ENCODE measurements around the gene NR1D1. TPM values are rescaled to one million over a fixed set of nuclear protein-coding genes. Genes with fewer than 3 reads are reported as not detected.

Gene NR1D1
- polyA plus RNA-seq, 1 of the 3 experiments (the other 2 are of a cell fraction): 6.5 TPM

GRCh38 chr17:40069751-40070708 is 30.4 kb downstream of the NR1D1 start:
- Histone ChIP-seq H3K9me2 (no peaks in the 10 kb centered on the region), H3F3A (replicated peaks; ENCODE audit: insufficient read depth) (peaks cover 14% of the 10 kb centered on the region), H3K9ac (peak overlapping the region; percentile 38; the same call in 1 of the 2 replicates), H4K20me1 (ENCODE audit: insufficient read depth) (0 out of 2 replicates have a peak, but pooled peaks cover 3% of the 10 kb centered on the region), H3K4me3 (ENCODE audit: low read depth in 2 of 2, low read length in 1 of 2) (peak overlapping the region in 1 of 2 experiments; percentile 41; a peak in 2 of 4 replicates), H3K4me1 (ENCODE audit: control insufficient read depth in 1 of 2, insufficient read depth in 2 of 2, low read depth in 1 of 2, low read length in 1 of 2) (peaks cover 55 to 77% of the 10 kb centered on the region in 2 experiments; a peak in 3 of 4 replicates), H3K36me3 (replicated peaks in 1 of 2; ENCODE audit: control insufficient read depth in 1 of 2, insufficient read depth in 2 of 2, low read length in 1 of 2) (no peaks in the 10 kb centered on the region), H3K4me2 (peak overlapping the region; percentile 81), H3K27ac (ENCODE audit: low read depth in 2 of 2, low read length in 1 of 2) (peak overlapping the region; percentile 72 to 93), H3K27me3 (ENCODE audit: insufficient read depth) (no peaks in the 10 kb centered on the region), H2AFZ (ENCODE audit: low read depth) (no peak overlapping the region), H3K9me3 (no peaks in the 10 kb centered on the region), H3K79me2 (ENCODE audit: insufficient read depth) (peaks cover 52% of the 10 kb centered on the region; the same call in 1 of the 2 replicates)
- peak; percentile 52 for DNase-seq
- WGBS (ENCODE audit: low lambda C conversion rate): 33% methylated on average over 6 of the region's 14 CpGs
- CTCF ChIA-PET: interaction anchor here (0.7 to 12.8 kb wide), 9 partner anchors 14 to 274 kb away, joined by 3 to 100 read pairs (median 4); partner anchors contain the start of genes MED24 and PSMD3
- POLR2A ChIA-PET: interaction anchor here (0.8 to 1.8 kb wide), 3 partner anchors 32 to 71 kb away, joined by 3 to 7 read pairs (median 3); partner anchors contain the start of gene CASC3
- peak; percentile 45 for TF ChIP-seq CTCF (IDR thresholded peaks at IDR 0.05)
- no peak for TF ChIP-seq SMC3 (IDR thresholded peaks at IDR 0.05; ENCODE audit: low read depth, low read length)

GRCh38 chr17:40068917-40069750 is 31.3 kb downstream of the NR1D1 start:
- Histone ChIP-seq H3K9me3 (no peaks in the 10 kb centered on the region), H3K27me3 (ENCODE audit: insufficient read depth) (no peaks in the 10 kb centered on the region), H2AFZ (ENCODE audit: low read depth) (peak overlapping the region; percentile 65), H3K4me1 (ENCODE audit: control insufficient read depth in 1 of 2, insufficient read depth in 2 of 2, low read depth in 1 of 2, low read length in 1 of 2) (peaks cover 61 to 78% of the 10 kb centered on the region in 2 experiments), H3K27ac (ENCODE audit: low read depth in 2 of 2, low read length in 1 of 2) (peak overlapping the region; percentile 72 to 93), H3K4me2 (peak overlapping the region; percentile 81), H3F3A (replicated peaks; ENCODE audit: insufficient read depth) (peaks cover 15% of the 10 kb centered on the region), H3K9ac (peak overlapping the region; percentile 64), H3K4me3 (ENCODE audit: low read depth in 2 of 2, low read length in 1 of 2) (peak overlapping the region; percentile 12 to 41), H3K79me2 (ENCODE audit: insufficient read depth) (peaks cover 52% of the 10 kb centered on the region; the same call in 1 of the 2 replicates), H4K20me1 (ENCODE audit: insufficient read depth) (0 out of 2 replicates have a peak, but pooled peaks cover 3% of the 10 kb centered on the region), H3K9me2 (no peaks in the 10 kb centered on the region), H3K36me3 (replicated peaks in 1 of 2; ENCODE audit: control insufficient read depth in 1 of 2, insufficient read depth in 2 of 2, low read length in 1 of 2) (no peaks in the 10 kb centered on the region)
- CTCF ChIA-PET: interaction anchor here (0.7 to 12.8 kb wide), 8 partner anchors 9 to 275 kb away, joined by 3 to 100 read pairs (median 4); partner anchors contain the start of genes MED24 and PSMD3
- DNase-seq: peak; percentile 76
- TF ChIP-seq USF1 (IDR thresholded peaks at IDR 0.05; ENCODE audit: borderline replicate concordance, low read depth) (peak; percentile 49; the same call in 1 of the 2 replicates), RCOR1 (IDR thresholded peaks at IDR 0.05; ENCODE audit: low read length) (peak; percentile 51; the same call in 1 of the 2 replicates), TCF12 (IDR thresholded peaks at IDR 0.05) (peak; percentile 35; the same call in 1 of the 2 replicates), MXI1 (IDR thresholded peaks at IDR 0.05; ENCODE audit: low read depth, low read length) (peak; percentile 88), NRF1 (IDR thresholded peaks at IDR 0.05; ENCODE audit: low read depth, low read length) (peak; percentile 85), IRF3 (IDR thresholded peaks at IDR 0.05; ENCODE audit: low read depth, low read length) (no peak), CHD2 (IDR thresholded peaks at IDR 0.05; ENCODE audit: low read length, partially characterized antibody) (peak; percentile 70), MAX (IDR thresholded peaks at IDR 0.05; ENCODE audit: low read depth) (peak; percentile 95), FOSL2 (IDR thresholded peaks at IDR 0.05; ENCODE audit: borderline replicate concordance, low read depth) (no peak)
- POLR2A ChIA-PET: interaction anchor here (0.8 to 1.8 kb wide), 3 partner anchors 31 to 71 kb away, joined by 3 to 7 read pairs (median 3); partner anchors contain the start of gene CASC3
- 19% methylated on average over 14 of the region's 14 CpGs for WGBS (ENCODE audit: low lambda C conversion rate)
